ENCODE data around the gene FOXQ1. TPM values are rescaled to one million over a fixed set of nuclear protein-coding genes. Genes with fewer than 3 reads are reported as not detected.
A peak's percentile ranks its signal among the peaks of the same experiment; 100 is the strongest.

The FOXQ1 gene
- total and polyA plus RNA-seq, 2 of the 13 experiments (the other 11 are each of a cell fraction or from before 2014, with no cell fraction given): 35.2 to 39.8 TPM

DNA sequence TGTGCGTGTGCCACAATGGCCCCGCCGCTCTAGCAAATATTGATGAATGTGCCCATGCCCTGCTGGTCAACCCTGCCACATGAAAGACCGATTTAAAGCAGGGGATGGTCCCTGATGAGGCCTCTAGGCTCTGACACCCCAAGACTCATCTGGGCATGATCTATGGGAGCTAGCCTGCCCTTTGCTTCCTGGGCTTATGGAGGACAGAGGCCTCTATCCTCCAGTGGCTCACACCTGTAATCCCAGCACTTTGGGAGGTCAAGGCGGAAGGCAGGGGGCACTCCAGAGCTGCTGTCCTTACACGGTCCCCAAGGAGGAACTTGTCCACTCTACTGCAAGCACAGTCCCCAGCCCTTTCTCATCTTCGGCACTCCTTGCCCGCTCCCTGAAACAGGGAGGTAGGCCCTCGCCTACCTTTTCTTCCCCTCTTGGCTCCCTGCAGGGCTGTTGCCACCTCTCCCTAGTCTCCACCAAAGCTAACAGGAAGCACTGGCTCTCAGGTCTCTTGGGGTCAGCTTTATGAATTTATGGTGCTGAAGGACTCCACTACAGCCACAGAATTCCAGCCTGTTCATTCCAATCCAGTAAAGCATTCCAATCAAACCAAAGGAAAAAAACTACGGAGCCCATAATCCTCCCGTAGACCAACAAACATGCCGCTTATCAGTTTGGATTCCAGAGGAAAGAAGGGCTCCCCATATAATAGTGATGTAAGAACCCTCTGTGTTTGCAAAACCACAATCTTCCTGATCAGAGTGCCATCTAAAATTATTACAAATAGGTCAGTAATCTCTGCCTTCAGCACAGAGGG is 48.7 kb upstream of the FOXQ1 start (continued):
- TF ChIP-seq, protein P1, sequence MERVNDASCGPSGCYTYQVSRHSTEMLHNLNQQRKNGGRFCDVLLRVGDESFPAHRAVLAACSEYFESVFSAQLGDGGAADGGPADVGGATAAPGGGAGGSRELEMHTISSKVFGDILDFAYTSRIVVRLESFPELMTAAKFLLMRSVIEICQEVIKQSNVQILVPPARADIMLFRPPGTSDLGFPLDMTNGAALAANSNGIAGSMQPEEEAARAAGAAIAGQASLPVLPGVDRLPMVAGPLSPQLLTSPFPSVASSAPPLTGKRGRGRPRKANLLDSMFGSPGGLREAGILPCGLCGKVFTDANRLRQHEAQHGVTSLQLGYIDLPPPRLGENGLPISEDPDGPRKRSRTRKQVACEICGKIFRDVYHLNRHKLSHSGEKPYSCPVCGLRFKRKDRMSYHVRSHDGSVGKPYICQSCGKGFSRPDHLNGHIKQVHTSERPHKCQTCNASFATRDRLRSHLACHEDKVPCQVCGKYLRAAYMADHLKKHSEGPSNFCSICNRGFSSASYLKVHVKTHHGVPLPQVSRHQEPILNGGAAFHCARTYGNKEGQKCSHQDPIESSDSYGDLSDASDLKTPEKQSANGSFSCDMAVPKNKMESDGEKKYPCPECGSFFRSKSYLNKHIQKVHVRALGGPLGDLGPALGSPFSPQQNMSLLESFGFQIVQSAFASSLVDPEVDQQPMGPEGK (CRISPR knock-in tag; IDR thresholded peaks at IDR 0.05): no peak; the same call in 1 of the 2 replicates
- TF ChIP-seq PLSCR1 (CRISPR knock-in tag; IDR thresholded peaks at IDR 0.05; ENCODE audit: borderline replicate concordance) (no peak), GMEB2 (CRISPR knock-in tag; IDR thresholded peaks at IDR 0.05; ENCODE audit: low read depth) (no peak), AHDC1 (CRISPR knock-in tag; IDR thresholded peaks at IDR 0.05; ENCODE audit: borderline replicate concordance) (no peak), SOX13 (IDR thresholded peaks at IDR 0.05) (no peak), SOX13 (CRISPR knock-in tag; conservative IDR thresholded peaks at IDR 0.05 in 1 of 2, IDR thresholded peaks at IDR 0.05 in 1 of 2) (peak in 1 of 2 experiments; percentile 50; a peak in 1 of 4 replicates), ZSCAN12 (CRISPR knock-in tag; IDR thresholded peaks at IDR 0.05) (no peak), CBX1 (IDR thresholded peaks at IDR 0.05; ENCODE audit: low read depth) (no peak), SP2 (CRISPR knock-in tag; IDR thresholded peaks at IDR 0.05) (no peak)
- TF ChIP-seq, protein P2, sequence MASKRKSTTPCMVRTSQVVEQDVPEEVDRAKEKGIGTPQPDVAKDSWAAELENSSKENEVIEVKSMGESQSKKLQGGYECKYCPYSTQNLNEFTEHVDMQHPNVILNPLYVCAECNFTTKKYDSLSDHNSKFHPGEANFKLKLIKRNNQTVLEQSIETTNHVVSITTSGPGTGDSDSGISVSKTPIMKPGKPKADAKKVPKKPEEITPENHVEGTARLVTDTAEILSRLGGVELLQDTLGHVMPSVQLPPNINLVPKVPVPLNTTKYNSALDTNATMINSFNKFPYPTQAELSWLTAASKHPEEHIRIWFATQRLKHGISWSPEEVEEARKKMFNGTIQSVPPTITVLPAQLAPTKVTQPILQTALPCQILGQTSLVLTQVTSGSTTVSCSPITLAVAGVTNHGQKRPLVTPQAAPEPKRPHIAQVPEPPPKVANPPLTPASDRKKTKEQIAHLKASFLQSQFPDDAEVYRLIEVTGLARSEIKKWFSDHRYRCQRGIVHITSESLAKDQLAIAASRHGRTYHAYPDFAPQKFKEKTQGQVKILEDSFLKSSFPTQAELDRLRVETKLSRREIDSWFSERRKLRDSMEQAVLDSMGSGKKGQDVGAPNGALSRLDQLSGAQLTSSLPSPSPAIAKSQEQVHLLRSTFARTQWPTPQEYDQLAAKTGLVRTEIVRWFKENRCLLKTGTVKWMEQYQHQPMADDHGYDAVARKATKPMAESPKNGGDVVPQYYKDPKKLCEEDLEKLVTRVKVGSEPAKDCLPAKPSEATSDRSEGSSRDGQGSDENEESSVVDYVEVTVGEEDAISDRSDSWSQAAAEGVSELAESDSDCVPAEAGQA (IDR thresholded peaks at IDR 0.05; ENCODE audit: low read depth): no peak
- TF ChIP-seq, protein P2 (CRISPR knock-in tag; IDR thresholded peaks at IDR 0.05; ENCODE audit: borderline replicate concordance): peak; percentile 52; the same call in 1 of the 2 replicates
